Lung (tissue), 12 donors: ENCODE measurements around the gene TMEM250. TPM values are rescaled to one million over a fixed set of nuclear protein-coding genes. Genes with fewer than 3 reads are reported as not detected.

ENCODE experiments used
- ATAC-seq: fragments of 200-7000 bp; cut with Tn5 transposase; one replicate; pipeline ENCODE4 v1.9.1; 2020; ENCODE audit warnings: moderate number of reproducible peaks; ENCODE audit not compliant: insufficient read depth, low FRiP score
- DNase-seq, 3 donors: peaks; one replicate each; pipeline ENCODE4 v3.0.0-alpha.2; 2013 to 2017
- H3K27ac ChIP-seq, 2 donors: one replicate each; pipeline ENCODE4 v1.5.1; 2013; ENCODE audit warnings: mild to moderate bottlenecking in 2 of 2, moderate library complexity in 2 of 2, control low read depth in 1 of 2, inconsistent platforms in 1 of 2, low read depth in 1 of 2, low read length in 1 of 2
- H3K27me3 ChIP-seq, 3 donors: one replicate each; pipeline ENCODE4 v1.5.1; 2013; ENCODE audit warnings: low read length in 2 of 3; ENCODE audit not compliant: control insufficient read depth in 3 of 3, insufficient read depth in 3 of 3
- H3K36me3 ChIP-seq, 4 donors: one replicate each; pipeline ENCODE4 v1.5.1; 2013; ENCODE audit warnings: low read length in 4 of 4, mild to moderate bottlenecking in 1 of 4, moderate library complexity in 1 of 4; ENCODE audit not compliant: control insufficient read depth in 4 of 4, insufficient read depth in 4 of 4
- H3K4me1 ChIP-seq, 5 donors: one replicate each; pipeline ENCODE4 v1.5.1; 2013; ENCODE audit warnings: low read length in 5 of 5, mild to moderate bottlenecking in 2 of 5, moderate library complexity in 1 of 5; ENCODE audit not compliant: control insufficient read depth in 5 of 5, insufficient read depth in 5 of 5
- H3K4me3 ChIP-seq: one replicate; pipeline ENCODE4 v1.5.1; 2013; ENCODE audit warnings: mild to moderate bottlenecking, control low read depth, moderate library complexity
- H3K9ac ChIP-seq, 2 donors: one replicate each; pipeline ENCODE4 v1.5.1; 2013; ENCODE audit warnings: low read length in 2 of 2, control low read depth in 1 of 2; ENCODE audit not compliant: insufficient read depth in 1 of 2
- H3K9me3 ChIP-seq, 4 donors: one replicate each; pipeline ENCODE4 v1.5.1; 2013; ENCODE audit warnings: low read length in 3 of 4, mild to moderate bottlenecking in 1 of 4, moderate library complexity in 1 of 4; ENCODE audit not compliant: control insufficient read depth in 4 of 4, insufficient read depth in 3 of 4
- WGBS, 2 donors: extraction: QIAGEN DNeasy Blood & Tissue Kit; methylation state at CpG; one replicate each; pipeline ENCODE4 v1.1.7; 2013; 5-methylcytosine and 5-hydroxymethylcytosine counted together
- polyA plus RNA-seq, 2 donors: library from polyadenylated mRNA; stranded (reverse); fragments of 200-250 nt; gene quantifications; one replicate each; pipeline ENCODE4 v1.2.1, GENCODE V29; 2013
- total RNA-seq, 2 donors: library from RNA; depleted of rRNA in 1 of 2; stranded (reverse); fragments of >200 nt in 1 of 2; gene quantifications; one replicate each; pipeline ENCODE4 v1.2.1, GENCODE V29; 2014 to 2021
- TF ChIP-seq, protein P1 (sequence below): IDR thresholded peaks from 2 replicates; pipeline ENCODE4 v1.5.1; 2012; ENCODE audit warnings: mild to moderate bottlenecking; ENCODE audit errors: control extremely low read depth, extremely low read depth
- donor health status: control.
- donor health status: control.
- donor health status: Bipolar disorder and iron deficiency.
- donor health status: healthy.
- donor health status: DM: yes; HTN: yes; CAD: no.

Gene TMEM250
- total and polyA plus RNA-seq, 4 donors = 13.0 to 47.9 (median 27.2) TPM

DNA sequence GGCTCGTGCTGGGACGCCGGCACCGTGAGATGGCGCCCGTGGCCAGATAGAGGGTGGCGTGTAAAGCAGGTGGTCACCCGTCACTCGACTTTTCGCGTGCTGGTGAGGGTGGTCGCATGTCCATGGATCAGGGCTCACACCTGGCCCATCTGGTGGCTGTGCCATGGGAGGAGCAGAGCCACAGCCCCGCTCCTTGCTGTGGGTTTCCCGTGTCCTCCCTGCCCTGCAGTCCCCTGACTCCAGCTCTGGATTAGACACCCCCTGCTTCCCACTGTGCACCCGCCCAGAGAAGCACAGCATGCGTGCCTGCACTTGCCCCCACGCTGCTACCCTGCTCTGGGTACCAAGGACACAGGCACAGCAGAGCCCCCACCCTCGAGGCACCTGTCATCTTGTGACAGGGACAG is 1.8 kb upstream of the TMEM250 start:
- Histone ChIP-seq H3K9ac (no peak overlapping the region), H3K36me3 (peaks cover 0 to 14% (median 4%) of the 10 kb centered on the region in 4 donors), H3K27ac (no peak overlapping the region), H3K27me3 (no peaks in the 10 kb centered on the region), H3K9me3 (no peaks in the 10 kb centered on the region), H3K4me3 (no peak overlapping the region), H3K4me1 (peaks cover 0 to 24% (median 9%) of the 10 kb centered on the region in 5 donors)
- TF ChIP-seq, protein P1, sequence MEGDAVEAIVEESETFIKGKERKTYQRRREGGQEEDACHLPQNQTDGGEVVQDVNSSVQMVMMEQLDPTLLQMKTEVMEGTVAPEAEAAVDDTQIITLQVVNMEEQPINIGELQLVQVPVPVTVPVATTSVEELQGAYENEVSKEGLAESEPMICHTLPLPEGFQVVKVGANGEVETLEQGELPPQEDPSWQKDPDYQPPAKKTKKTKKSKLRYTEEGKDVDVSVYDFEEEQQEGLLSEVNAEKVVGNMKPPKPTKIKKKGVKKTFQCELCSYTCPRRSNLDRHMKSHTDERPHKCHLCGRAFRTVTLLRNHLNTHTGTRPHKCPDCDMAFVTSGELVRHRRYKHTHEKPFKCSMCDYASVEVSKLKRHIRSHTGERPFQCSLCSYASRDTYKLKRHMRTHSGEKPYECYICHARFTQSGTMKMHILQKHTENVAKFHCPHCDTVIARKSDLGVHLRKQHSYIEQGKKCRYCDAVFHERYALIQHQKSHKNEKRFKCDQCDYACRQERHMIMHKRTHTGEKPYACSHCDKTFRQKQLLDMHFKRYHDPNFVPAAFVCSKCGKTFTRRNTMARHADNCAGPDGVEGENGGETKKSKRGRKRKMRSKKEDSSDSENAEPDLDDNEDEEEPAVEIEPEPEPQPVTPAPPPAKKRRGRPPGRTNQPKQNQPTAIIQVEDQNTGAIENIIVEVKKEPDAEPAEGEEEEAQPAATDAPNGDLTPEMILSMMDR = no peak
- DNase-seq (no peak), ATAC-seq (no peak)
- 91 to 92% methylated on average over 18 of the region's 18 CpGs for WGBS, 2 donors

DNA sequence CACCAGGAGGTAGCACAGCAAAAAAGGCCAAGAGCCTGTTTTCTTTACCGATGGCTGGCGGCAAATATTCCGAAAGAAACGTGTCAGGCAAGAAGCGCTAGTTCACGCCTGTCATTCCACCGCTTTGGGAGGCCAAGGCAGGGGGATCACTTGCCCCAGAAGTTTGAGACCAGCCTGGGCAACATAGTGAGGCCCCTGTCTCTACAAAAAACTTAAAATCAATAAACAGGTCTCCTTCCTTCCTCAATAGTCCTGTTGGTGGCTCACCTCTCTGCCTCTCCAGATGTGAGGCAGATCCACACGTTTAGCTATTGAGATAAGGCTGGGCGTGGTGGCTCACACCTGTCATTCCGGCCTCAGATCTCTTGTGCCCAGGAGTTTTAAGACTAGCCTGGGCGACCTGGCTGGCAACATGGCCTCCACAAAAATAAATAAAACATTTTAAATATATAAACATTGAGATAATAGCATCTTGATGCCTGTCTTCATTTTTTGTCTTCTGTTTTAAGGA is 1.3 kb upstream of the TMEM250 start:
- Histone ChIP-seq H3K9ac (no peak overlapping the region), H3K27ac (peak overlapping the region; percentile 90 to 96), H3K36me3 (peaks cover 0 to 17% (median 6%) of the 10 kb centered on the region in 4 donors), H3K9me3 (no peaks in the 10 kb centered on the region), H3K4me1 (peaks cover 0 to 24% (median 9%) of the 10 kb centered on the region in 5 donors), H3K27me3 (no peaks in the 10 kb centered on the region), H3K4me3 (no peak overlapping the region)
- no peak for ATAC-seq
- TF ChIP-seq, protein P1 = no peak
- DNase-seq = no peak
- 63 to 77% methylated on average over 11 of the region's 11 CpGs for WGBS, 2 donors

DNA sequence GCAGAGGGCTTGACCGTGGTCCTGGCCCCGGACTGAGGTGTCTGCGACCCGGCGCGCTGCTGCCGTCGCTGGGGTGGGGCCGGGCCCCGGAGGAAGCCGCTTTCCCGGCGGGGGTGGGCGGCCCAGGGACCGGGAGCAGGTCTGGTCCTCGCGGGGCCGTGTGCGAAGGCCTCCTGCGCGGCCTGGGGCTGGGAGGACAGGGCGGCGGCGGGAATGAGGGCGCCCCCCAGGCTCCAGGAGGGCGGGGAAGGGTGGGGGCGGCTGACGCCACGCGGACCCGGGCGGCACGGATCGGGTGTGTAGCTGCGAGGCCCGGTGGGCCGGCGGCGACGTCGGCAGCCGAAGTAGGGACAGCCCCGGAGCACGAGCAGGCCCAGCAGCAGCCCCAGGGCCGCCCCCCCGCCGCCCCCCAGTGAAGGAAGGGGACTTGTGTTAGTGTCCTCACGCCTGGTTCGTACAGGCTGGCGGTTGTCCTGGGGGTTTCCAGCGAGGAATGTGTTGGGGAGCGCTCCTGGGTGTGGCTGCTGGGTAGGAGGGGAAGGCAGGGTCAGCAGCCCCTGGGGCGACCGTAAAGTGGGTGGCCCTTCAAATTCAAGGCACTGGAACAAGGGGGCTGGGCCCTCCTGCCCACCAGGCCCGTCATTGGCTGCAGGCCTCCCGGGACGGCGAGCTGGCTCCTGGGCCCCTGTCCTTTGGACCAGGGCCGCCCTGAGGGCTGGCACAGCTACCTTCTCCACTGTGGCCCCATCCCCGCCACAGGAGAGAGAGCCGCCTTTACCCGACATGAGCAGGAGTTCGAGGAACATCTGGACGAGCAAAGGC is 597 bp upstream of the TMEM250 start:
- ATAC-seq (peak; percentile 7), DNase-seq (peak; percentile 52 to 64 (median 52))
- Histone ChIP-seq H3K27me3 (no peaks in the 10 kb centered on the region), H3K36me3 (peaks cover 0 to 18% (median 7%) of the 10 kb centered on the region in 4 donors), H3K9me3 (no peaks in the 10 kb centered on the region), H3K9ac (peak overlapping the region; percentile 16 to 73), H3K4me3 (peak overlapping the region; percentile 60), H3K4me1 (peaks cover 0 to 24% (median 9%) of the 10 kb centered on the region in 5 donors), H3K27ac (peak overlapping the region; percentile 90 to 96)
- 2% methylated on average over 53 to 64 of the region's 64 CpGs for WGBS, 2 donors
- TF ChIP-seq, protein P1 = no peak
